ENCODE data around the gene RAB11FIP4.
A peak's percentile ranks its signal among the peaks of the same experiment; 100 is the strongest.

Gene RAB11FIP4

GRCh38 chr17:31490019-31490650 is 98.7 kb downstream of the RAB11FIP4 start:
- ChIA-PET CTCF (interaction anchor here (1.5 kb wide), 1 partner anchor 36 kb away, joined by 5 read pairs; no protein-coding TSS in a partner anchor), POLR2A (no interaction called here)
- DNase-seq (ENCODE audit: extremely low spot score): no peak
- TF ChIP-seq CTCF (IDR thresholded peaks at IDR 0.05; ENCODE audit: control extremely low read depth, extremely low read depth, low read depth, missing control alignments): no peak

- TF ChIP-seq CTCF (IDR thresholded peaks at IDR 0.05; ENCODE audit: control extremely low read depth, extremely low read depth, low read depth, missing control alignments): no peak
- no peak for DNase-seq (ENCODE audit: extremely low spot score)
- ChIA-PET CTCF (interaction anchor here (0.9 to 2.8 kb wide), 3 partner anchors 9 to 18 kb away, joined by 3 to 25 read pairs (median 6); no protein-coding TSS in a partner anchor), POLR2A (no interaction called here)
These were observed 99.3 kb downstream of the RAB11FIP4 start for GRCh38 chr17:31490671-31491375.

- TF ChIP-seq CTCF (IDR thresholded peaks at IDR 0.05; ENCODE audit: control extremely low read depth, extremely low read depth, low read depth, missing control alignments): no peak
- CTCF ChIA-PET: interaction anchor here (0.9 to 2.8 kb wide), 5 partner anchors 9 to 31 kb away, joined by 3 to 25 read pairs (median 5); no protein-coding TSS in a partner anchor
- POLR2A ChIA-PET: interaction anchor here (0.6 kb wide), 1 partner anchor 1013 kb away, joined by 3 read pairs; no protein-coding TSS in a partner anchor
- DNase-seq (ENCODE audit: extremely low spot score): peak; percentile 60
These were observed 100.1 kb downstream of the RAB11FIP4 start for GRCh38 chr17:31491376-31492131.

GRCh38 chr17:31492206-31492605 is 100.7 kb downstream of the RAB11FIP4 start:
- POLR2A ChIA-PET: interaction anchor here (0.6 kb wide), 1 partner anchor 1014 kb away, joined by 3 read pairs; no protein-coding TSS in a partner anchor
- TF ChIP-seq CTCF (IDR thresholded peaks at IDR 0.05; ENCODE audit: control extremely low read depth, extremely low read depth, low read depth, missing control alignments): no peak
- CTCF ChIA-PET: interaction anchor here (1.0 to 2.8 kb wide), 5 partner anchors 8 to 57 kb away, joined by 4 to 25 read pairs (median 5); no protein-coding TSS in a partner anchor
- DNase-seq (ENCODE audit: extremely low spot score): no peak

GRCh38 chr17:31492880-31493655 is 101.6 kb downstream of the RAB11FIP4 start:
- ChIA-PET CTCF (interaction anchor here (1.0 to 2.8 kb wide), 5 partner anchors 16 to 58 kb away, joined by 4 to 25 read pairs (median 4); no protein-coding TSS in a partner anchor), POLR2A (no interaction called here)
- DNase-seq (ENCODE audit: extremely low spot score): peak; percentile 80
- TF ChIP-seq CTCF (IDR thresholded peaks at IDR 0.05; ENCODE audit: control extremely low read depth, extremely low read depth, low read depth, missing control alignments): no peak
